IMR-90 (cell line): ENCODE data around the gene PRSS2. TPM values are rescaled to one million over a fixed set of nuclear protein-coding genes. Genes with fewer than 3 reads are reported as not detected.

Experiments
- ATAC-seq: fragments of 200-7000 bp; cut with Tn5 transposase; 2 replicates; pipeline ENCODE4 v1.9.1; 2020; ENCODE audit warnings: low read depth, mild to moderate bottlenecking, moderate library complexity
- BruUV-seq: library from RNA; stranded (reverse); fragments of 400-500 nt; replicated peaks from 2 replicates; lab custom pipeline; 2021; lab: Mats Ljungman, UMichigan
- CTCF ChIA-PET: fragments of 300-600 bp; formaldehyde crosslinking; extraction: SDS; loops from one replicate; lab custom pipeline; 2021; ENCODE audit warnings: antibody characterized with exemption; lab: Yijun Ruan, JAX
- POLR2A ChIA-PET: fragments of 300-600 bp; sonication (Branson Sonifier 250); formaldehyde crosslinking; loops from one replicate; lab custom pipeline; 2022; ENCODE audit warnings: antibody characterized with exemption; ENCODE audit not compliant: unreplicated experiment; lab: Charles Lee
- DNase-seq: peaks from one replicate; pipeline ENCODE4 v3.0.0; 2013
- H2AFZ ChIP-seq: replicated peaks from 2 replicates; pipeline ENCODE3; 2013; ENCODE audit warnings: low read length, mild to moderate bottlenecking; ENCODE audit not compliant: poor library complexity
- H2AK5ac ChIP-seq: 2 replicates; pipeline ENCODE4 v1.6.1; 2013; ENCODE audit warnings: low read depth, low read length, inconsistent platforms
- H2AK9ac ChIP-seq: replicated peaks from 2 replicates; pipeline ENCODE3; 2013; ENCODE audit warnings: mild to moderate bottlenecking, low read depth, low read length, moderate library complexity; ENCODE audit not compliant: poor library complexity
- H2BK120ac ChIP-seq: 2 replicates; pipeline ENCODE4 v1.6.1; 2013; ENCODE audit warnings: low read depth, low read length, inconsistent platforms
- H2BK15ac ChIP-seq: 3 replicates; pipeline ENCODE4 v1.6.1; 2013; ENCODE audit warnings: low read depth, low read length, inconsistent platforms
- H2BK20ac ChIP-seq: 2 replicates; pipeline ENCODE4 v1.6.1; 2013; ENCODE audit warnings: low read depth, mild to moderate bottlenecking, inconsistent platforms, low read length, moderate library complexity
- H2BK5ac ChIP-seq: 2 replicates; pipeline ENCODE4 v1.6.1; 2013; ENCODE audit warnings: mild to moderate bottlenecking, low read depth, low read length, inconsistent platforms; ENCODE audit not compliant: poor library complexity, severe bottlenecking
- H3K14ac ChIP-seq: replicated peaks from 2 replicates; pipeline ENCODE4 v1.6.1; 2013; ENCODE audit warnings: low read depth, low read length, inconsistent platforms
- H3K18ac ChIP-seq: 2 replicates; pipeline ENCODE4 v1.6.1; 2013; ENCODE audit warnings: low read depth, low read length, control low read depth
- H3K23ac ChIP-seq: 2 replicates; pipeline ENCODE4 v1.6.1; 2013; ENCODE audit warnings: low read depth, low read length, inconsistent platforms
- H3K27ac ChIP-seq: 2 replicates; pipeline ENCODE4 v1.5.1; 2013; ENCODE audit warnings: mild to moderate bottlenecking, control low read depth, low read length; ENCODE audit not compliant: insufficient read depth
- H3K27me3 ChIP-seq: 2 replicates; pipeline ENCODE4 v1.6.1; 2013; ENCODE audit warnings: low read length; ENCODE audit not compliant: control insufficient read depth, insufficient read depth
- H3K36me3 ChIP-seq: 2 replicates; pipeline ENCODE4 v1.6.1; 2013; ENCODE audit warnings: low read length, mixed read lengths; ENCODE audit not compliant: control insufficient read depth, insufficient read depth
- H3K4ac ChIP-seq: 2 replicates; pipeline ENCODE4 v1.6.1; 2013; ENCODE audit warnings: low read depth, low read length, inconsistent platforms
- H3K4me1 ChIP-seq: 2 replicates; pipeline ENCODE4 v1.6.1; 2013; ENCODE audit warnings: low read length, mixed read lengths; ENCODE audit not compliant: control insufficient read depth, insufficient read depth
- H3K4me2 ChIP-seq: 2 replicates; pipeline ENCODE4 v1.6.1; 2013; ENCODE audit warnings: low read depth, mild to moderate bottlenecking, control low read depth, low read length, moderate library complexity
- H3K4me3 ChIP-seq: 2 replicates; pipeline ENCODE4 v1.5.1; 2013; ENCODE audit warnings: low read depth, mild to moderate bottlenecking, control low read depth, low read length, moderate library complexity; ENCODE audit not compliant: insufficient read depth
- H3K56ac ChIP-seq: 2 replicates; pipeline ENCODE4 v1.6.1; 2013; ENCODE audit warnings: low read length, inconsistent platforms; ENCODE audit not compliant: insufficient read depth; ENCODE audit errors: extremely low read depth
- H3K79me1 ChIP-seq, 2 experiments: 2 replicates each; pipeline ENCODE4 v1.6.1; 2013; ENCODE audit warnings: low read length in 2 of 2, inconsistent platforms in 1 of 2, low read depth in 1 of 2
- H3K9ac ChIP-seq: 2 replicates; pipeline ENCODE4 v1.6.1; 2013; ENCODE audit warnings: low read depth, low read length, control low read depth
- H3K9me1 ChIP-seq: 2 replicates; pipeline ENCODE4 v1.6.1; 2013; ENCODE audit warnings: low read length, inconsistent platforms; ENCODE audit not compliant: insufficient read depth
- H3K9me3 ChIP-seq: 2 replicates; pipeline ENCODE4 v1.6.1; 2013; ENCODE audit warnings: low read length; ENCODE audit not compliant: control insufficient read depth, insufficient read depth
- H4K20me1 ChIP-seq: 2 replicates; pipeline ENCODE4 v1.6.1; 2013; ENCODE audit warnings: low read length, inconsistent platforms; ENCODE audit not compliant: insufficient read depth
- H4K5ac ChIP-seq: 2 replicates; pipeline ENCODE4 v1.6.1; 2013; ENCODE audit warnings: mild to moderate bottlenecking, low read depth, low read length, control low read depth
- H4K8ac ChIP-seq, 2 experiments: 2 replicates each; pipeline ENCODE4 v1.6.1; 2013; ENCODE audit warnings: low read depth in 2 of 2, low read length in 2 of 2, control low read depth in 1 of 2, inconsistent platforms in 1 of 2
- H4K91ac ChIP-seq: 2 replicates; pipeline ENCODE4 v1.6.1; 2013; ENCODE audit warnings: low read depth, low read length, inconsistent platforms; ENCODE audit not compliant: insufficient read depth
- BHLHE40 ChIP-seq: fragments of 150-350 bp; IDR thresholded peaks from 2 replicates; pipeline ENCODE4 v1.6.1; 2016; ENCODE audit warnings: mild to moderate bottlenecking, low read depth, low read length
- WGBS, 2 experiments: methylation state at CpG; one replicate each; pipeline versions ENCODE4 v1.1.5 to v1.1.7; 2013; ENCODE audit warnings: missing lambda C conversion rate in 2 of 2; ENCODE audit not compliant: insufficient read length in 1 of 2; ENCODE audit errors: extremely low coverage in 2 of 2; 5-methylcytosine and 5-hydroxymethylcytosine counted together
- dilution Hi-C: fragments of 300-500 bp; cut with HindIII; formaldehyde crosslinking; loops from one replicate; pipeline ENCODE4 v1.14.3; 2018; ENCODE audit warnings: low sequenced_read_pairs; ENCODE audit not compliant: unreplicated experiment
- in situ Hi-C: fragments of 300-500 bp; cut with MboI; formaldehyde crosslinking; loops from 3 replicates; pipeline ENCODE4 v1.14.3; 2019; ENCODE audit warnings: low sequenced_read_pairs, inconsistent platforms, mixed read lengths
- intact Hi-C: fragments of 100-400 bp; cut with micrococcal nuclease; formaldehyde crosslinking; loops from 2 replicates; pipeline ENCODE4 v1.10.0; 2022
- polyA plus RNA-seq, 3 experiments: library from polyadenylated mRNA; depleted of rRNA; stranded (reverse); fragments of >200 nt; gene quantifications; 2 replicates each; pipeline ENCODE4 v1.2.3, GENCODE V29; 2012; ENCODE audit warnings: low replicate concordance in 1 of 3
- total RNA-seq: library from RNA; depleted of rRNA; stranded (reverse); fragments of >200 nt; gene quantifications from 2 replicates; pipeline ENCODE4 v1.2.3, GENCODE V29; 2012

The PRSS2 gene
- total and polyA plus RNA-seq, 2 of the 4 experiments (the other 2 are of a cell fraction) = not detected

GRCh38 chr7:142791502-142791901 is 20.7 kb downstream of the PRSS2 start:
- POLR2A ChIA-PET = no interaction called here
- Histone ChIP-seq H2BK20ac (no peak overlapping the region), H3K27ac (no peak overlapping the region), H2BK120ac (no peak overlapping the region), H2AFZ (no peak overlapping the region), H4K91ac (no peak overlapping the region), H3K4ac (no peak overlapping the region), H3K27me3 (peaks cover 28% of the 10 kb centered on the region), H3K4me1 (no peaks in the 10 kb centered on the region), H3K4me2 (no peak overlapping the region), H3K56ac (no peak overlapping the region), H3K36me3 (no peaks in the 10 kb centered on the region), H3K9me1 (no peaks in the 10 kb centered on the region), H2BK15ac (no peak overlapping the region), H3K4me3 (no peak overlapping the region), H3K14ac (no peak overlapping the region), H3K79me1 (no peaks in the 10 kb centered on the region), H4K5ac (no peak overlapping the region), H3K23ac (no peak overlapping the region), H4K8ac (no peak overlapping the region), H2AK9ac (no peak overlapping the region), H2AK5ac (no peak overlapping the region), H3K9me3 (no peaks in the 10 kb centered on the region), H2BK5ac (no peak overlapping the region), H3K18ac (no peak overlapping the region), H3K9ac (no peak overlapping the region), H4K20me1 (no peaks in the 10 kb centered on the region)
- CTCF ChIA-PET = interaction anchor here (0.7 kb wide), 1 partner anchor 265 kb away, joined by 3 read pairs; no protein-coding TSS in a partner anchor
- intact Hi-C loops = no loop called here
- BruUV-seq = no TSS peak
- TF ChIP-seq BHLHE40 = no peak
- in situ Hi-C loops = no loop called here
- no peak for DNase-seq
- ATAC-seq = no peak
- dilution Hi-C loops = loop anchor here (25.0 kb wide), 1 partner anchor 279 kb away; no protein-coding TSS in a partner anchor
- WGBS, 2 experiments = no CpG with 5 or more reads among the region's 7 CpGs
